HG03103 (cell line): Measurements from ENCODE around the gene CCDC148.
"Not testable (repeated sequence)": the region's sequence is repeated elsewhere in the genome, so short reads cannot be mapped to it uniquely, and the experiment has no call there.

Experiments
- ATAC-seq: cut with Tn5 transposase; IDR thresholded peaks from one replicate; pipeline ENCODE4 v1.9.1; 2021; ENCODE audit warnings: low read depth; ENCODE audit not compliant: unreplicated experiment

Gene CCDC148

GRCh38 chr2:158443606-158444005 lies 12.9 kb downstream of the CCDC148 start:
- ATAC-seq = no peak

GRCh38 chr2:158439062-158439461 lies 17.5 kb downstream of the CCDC148 start:
- ATAC-seq = not testable (repeated sequence)

GRCh38 chr2:158433716-158434115 lies 22.8 kb downstream of the CCDC148 start:
- ATAC-seq = not testable (repeated sequence)

GRCh38 chr2:158432117-158432516 lies 24.4 kb downstream of the CCDC148 start:
- no peak for ATAC-seq

GRCh38 chr2:158414538-158414937 lies 42.0 kb downstream of the CCDC148 start:
- ATAC-seq = no peak

- ATAC-seq = no peak
Measured at GRCh38 chr2:158413581-158413980, 43.0 kb downstream of the CCDC148 start.

- ATAC-seq = no peak
Measured at GRCh38 chr2:158412206-158412605, 44.3 kb downstream of the CCDC148 start.

- no peak for ATAC-seq
Measured at GRCh38 chr2:158411748-158412147, 44.8 kb downstream of the CCDC148 start.

- no peak for ATAC-seq
Measured at GRCh38 chr2:158410132-158410531, 46.4 kb downstream of the CCDC148 start.

- ATAC-seq = no peak
Measured at GRCh38 chr2:158407031-158407430, 49.5 kb downstream of the CCDC148 start.

- no peak for ATAC-seq
Measured at GRCh38 chr2:158405341-158405740, 51.2 kb downstream of the CCDC148 start.

- ATAC-seq = no peak
Measured at GRCh38 chr2:158403237-158403636, 53.3 kb downstream of the CCDC148 start.

- no peak for ATAC-seq
Measured at GRCh38 chr2:158402665-158403064, 53.9 kb downstream of the CCDC148 start.

- no peak for ATAC-seq
Measured at GRCh38 chr2:158395166-158395565, 61.4 kb downstream of the CCDC148 start.

- no peak for ATAC-seq
Measured at GRCh38 chr2:158394453-158394852, 62.1 kb downstream of the CCDC148 start.

GRCh38 chr2:158393886-158394285 lies 62.7 kb downstream of the CCDC148 start:
- ATAC-seq = no peak

- no peak for ATAC-seq
Measured at GRCh38 chr2:158392687-158393086, 63.9 kb downstream of the CCDC148 start.

- no peak for ATAC-seq
Measured at GRCh38 chr2:158391876-158392275, 64.7 kb downstream of the CCDC148 start.

GRCh38 chr2:158391361-158391760 lies 65.2 kb downstream of the CCDC148 start:
- no peak for ATAC-seq

GRCh38 chr2:158388159-158388558 lies 68.4 kb downstream of the CCDC148 start:
- ATAC-seq = no peak

- no peak for ATAC-seq
Measured at GRCh38 chr2:158385646-158386045, 70.9 kb downstream of the CCDC148 start.

GRCh38 chr2:158381978-158382377 lies 74.6 kb downstream of the CCDC148 start:
- no peak for ATAC-seq

- ATAC-seq = no peak
Measured at GRCh38 chr2:158381205-158381604, 75.3 kb downstream of the CCDC148 start.
